Measurements from ENCODE around the gene NECTIN2. TPM values are rescaled to one million over a fixed set of nuclear protein-coding genes. Genes with fewer than 3 reads are reported as not detected.

Gene NECTIN2
- total RNA-seq, 4 donors from 2014 or later: 75.2 to 91.1 (median 82.4) TPM

- intact Hi-C loops (cut with DNase I; ENCODE audit: low total_unique reads): no loop called here
- TF ChIP-seq CTCF (IDR thresholded peaks at IDR 0.05) (no peak), POLR2A (IDR thresholded peaks at IDR 0.05) (no peak)
- WGBS, 2 donors: 76 to 78% methylated on average over 9 of the region's 9 CpGs
Measured at GRCh38 chr19:44894946-44895345, 48.8 kb downstream of the NECTIN2 start.

GRCh38 chr19:44897835-44898234, 51.7 kb downstream of the NECTIN2 start:
- H3K4me3 ChIP-seq (ENCODE audit: low read depth, poor library complexity, severe bottlenecking): no peak overlapping the region
- TF ChIP-seq CTCF (IDR thresholded peaks at IDR 0.05) (no peak), POLR2A (IDR thresholded peaks at IDR 0.05) (no peak)
- intact Hi-C loops (cut with DNase I; ENCODE audit: low total_unique reads): no loop called here
- WGBS, 2 donors: 81 to 84% methylated on average over 8 of the region's 8 CpGs
- no peak for DNase-seq (ENCODE audit: low spot score in 2 of 2)

More at GRCh38 chr19:44894946-44895345, 48.8 kb downstream of the NECTIN2 start:
- DNase-seq (ENCODE audit: low spot score in 2 of 2): no peak
- no peak overlapping the region for H3K4me3 ChIP-seq (ENCODE audit: low read depth, poor library complexity, severe bottlenecking)

GRCh38 chr19:44900328-44901244, 54.5 kb downstream of the NECTIN2 start:
- intact Hi-C loops (cut with DNase I; ENCODE audit: low total_unique reads): loop anchor here (5.0 to 10.0 kb wide), 2 partner anchors 52 to 424 kb away; partner anchors contain the start of gene CKM
- TF ChIP-seq POLR2A (IDR thresholded peaks at IDR 0.05): no peak
- TF ChIP-seq CTCF (IDR thresholded peaks at IDR 0.05): no peak
- 93 to 96% methylated on average over 17 to 19 of the region's 19 CpGs for WGBS, 2 donors
- DNase-seq (ENCODE audit: low spot score in 2 of 2): no peak
- H3K4me3 ChIP-seq (ENCODE audit: low read depth, poor library complexity, severe bottlenecking): no peak overlapping the region

- 71 to 76% methylated on average over 15 of the region's 15 CpGs for whole genome bisulfite sequencing, 2 donors
- H3K4me3 ChIP-seq (ENCODE audit: low read depth, poor library complexity, severe bottlenecking): no peak overlapping the region
- no peak for TF ChIP-seq POLR2A (IDR thresholded peaks at IDR 0.05)
- TF ChIP-seq CTCF (IDR thresholded peaks at IDR 0.05): no peak
- DNase-seq (ENCODE audit: low spot score in 2 of 2): no peak
- intact Hi-C loops (cut with DNase I; ENCODE audit: low total_unique reads): loop anchor here (5.0 to 10.0 kb wide), 2 partner anchors 49 to 422 kb away; partner anchors contain the start of gene CKM
Measured at GRCh38 chr19:44903216-44903601, 57.1 kb downstream of the NECTIN2 start.

GRCh38 chr19:44903602-44904425, 57.7 kb downstream of the NECTIN2 start:
- no peak overlapping the region for H3K4me3 ChIP-seq (ENCODE audit: low read depth, poor library complexity, severe bottlenecking)
- intact Hi-C loops (cut with DNase I; ENCODE audit: low total_unique reads): loop anchor here (5.0 to 10.0 kb wide), 2 partner anchors 48 to 421 kb away; partner anchors contain the start of gene CKM
- 12 to 13% methylated on average over 22 to 24 of the region's 24 CpGs for WGBS, 2 donors
- peak in 2 of 3 donors; percentile 81 to 96 for TF ChIP-seq CTCF (IDR thresholded peaks at IDR 0.05)
- no peak for TF ChIP-seq POLR2A (IDR thresholded peaks at IDR 0.05)
- peak; percentile 68 to 96 for DNase-seq (ENCODE audit: low spot score in 2 of 2)
